GM13976 (cell line): ENCODE data around the gene CUTC.

Source experiments
- DNase-seq: peaks from one replicate; pipeline ENCODE4 v3.0.0; 2012; ENCODE audit warnings: low spot score
- CTCF ChIP-seq: IDR thresholded peaks from 2 replicates; pipeline ENCODE4 v1.5.1; 2012; ENCODE audit warnings: borderline replicate concordance, mild to moderate bottlenecking; ENCODE audit not compliant: insufficient read depth; ENCODE audit errors: extremely low read depth, missing control alignments, control extremely low read depth
- in situ Hi-C: fragments of 300-500 bp; cut with MboI; formaldehyde crosslinking; loops from one replicate; pipeline ENCODE4 v1.12.0; 2022; ENCODE audit warnings: low sequenced_read_pairs, mixed read lengths, inconsistent platforms; ENCODE audit not compliant: unreplicated experiment

CUTC gene

DNA sequence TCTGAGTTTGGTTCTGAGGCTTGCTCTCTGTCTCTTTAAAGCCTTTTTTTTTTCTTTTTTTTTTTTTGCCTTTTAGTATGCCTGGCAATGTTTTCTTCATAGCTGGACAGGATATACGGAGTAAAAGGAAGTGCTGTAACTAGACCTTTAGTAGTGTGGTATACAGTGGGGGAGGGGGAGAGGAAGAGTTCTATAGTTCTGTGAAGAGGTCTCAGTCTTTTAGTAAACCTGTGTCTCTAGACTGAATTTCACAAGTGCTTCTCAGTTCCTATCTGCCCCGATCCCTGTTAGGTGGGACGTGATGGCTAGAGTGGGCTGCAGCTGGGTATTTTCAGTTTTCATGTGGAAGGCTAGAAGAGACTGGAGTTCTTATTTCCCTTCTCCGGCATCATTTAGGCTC lies 47.3 kb downstream of the CUTC start:
- in situ Hi-C loops, result no loop called here
- no peak for TF ChIP-seq CTCF
- DNase-seq, result no peak

GRCh38 chr10:99781734-99782429 lies 49.8 kb downstream of the CUTC start:
- TF ChIP-seq CTCF, result no peak
- in situ Hi-C loops, result no loop called here
- no peak for DNase-seq

GRCh38 chr10:99782447-99783286 lies 50.6 kb downstream of the CUTC start, which contains the start of gene ABCC2:
Gene ABCC2 (plus strand): TSS chr10:99782640. CDS start chr10:99782845, 205 bp downstream.
- TF ChIP-seq CTCF, result no peak
- DNase-seq, result no peak
- in situ Hi-C loops, result no loop called here

- in situ Hi-C loops, result no loop called here
- TF ChIP-seq CTCF, result no peak
- no peak for DNase-seq
Observed at GRCh38 chr10:99784016-99784726, 52.1 kb downstream of the CUTC start.

DNA sequence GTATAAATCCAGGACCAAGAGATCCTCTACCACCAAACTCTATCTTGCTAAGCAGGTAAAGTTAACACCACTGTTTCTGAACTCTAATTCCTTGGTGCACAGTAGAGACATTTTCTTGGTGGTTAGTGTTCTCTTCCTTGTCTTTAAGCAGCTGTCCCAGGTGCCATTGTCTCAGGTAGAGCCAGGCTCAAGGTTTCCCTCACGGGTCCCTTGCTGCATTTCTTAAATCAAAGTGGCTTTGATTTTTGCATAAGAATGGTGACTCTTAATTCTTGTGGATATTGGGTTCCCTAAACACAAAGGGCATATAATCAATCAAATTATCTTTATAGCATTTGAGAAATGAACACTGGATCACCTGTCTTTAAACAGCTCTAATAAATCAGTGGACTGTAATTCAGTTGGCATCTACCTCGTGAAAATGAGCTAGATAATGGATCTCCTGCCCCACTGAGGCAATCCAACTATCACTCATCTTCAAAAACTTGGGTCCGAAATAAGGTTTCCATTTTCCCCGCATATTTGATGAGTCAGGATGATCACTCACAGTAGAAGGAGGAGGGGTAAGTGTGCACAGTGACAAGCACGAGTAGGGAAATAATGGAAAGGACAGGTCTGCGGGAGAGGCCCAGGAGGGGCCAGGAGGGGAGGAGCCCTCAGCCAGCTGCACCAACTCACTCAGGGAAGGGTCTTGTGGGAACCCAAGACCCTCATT lies 52.9 kb downstream of the CUTC start:
- in situ Hi-C loops, result no loop called here
- TF ChIP-seq CTCF, result no peak
- no peak for DNase-seq

GRCh38 chr10:99785646-99786045 lies 53.6 kb downstream of the CUTC start:
- DNase-seq, result no peak
- in situ Hi-C loops, result no loop called here
- no peak for TF ChIP-seq CTCF
